Spinal cord (tissue), 10 donors: ENCODE measurements around the gene RHOT2. TPM values are rescaled to one million over a fixed set of nuclear protein-coding genes. Genes with fewer than 3 reads are reported as not detected.

ENCODE experiments used
- DNase-seq, 6 donors: peaks; one replicate each; pipeline versions ENCODE4 v3.0.0 to v3.0.0-alpha.2; 2013 to 2015; ENCODE audit warnings: low spot score in 6 of 6, low read depth in 4 of 6
- H3K27ac ChIP-seq: one replicate; pipeline ENCODE4 v1.5.1; 2013; ENCODE audit warnings: low read depth, low read length, control low read depth
- H3K27me3 ChIP-seq: one replicate; pipeline ENCODE4 v1.6.1; 2013; ENCODE audit warnings: low read length; ENCODE audit not compliant: control insufficient read depth, insufficient read depth
- H3K36me3 ChIP-seq: one replicate; pipeline ENCODE4 v1.6.1; 2013; ENCODE audit warnings: low read length; ENCODE audit not compliant: control insufficient read depth, insufficient read depth
- H3K4me1 ChIP-seq: one replicate; pipeline ENCODE4 v1.6.1; 2013; ENCODE audit warnings: low read length; ENCODE audit not compliant: control insufficient read depth, insufficient read depth
- H3K4me3 ChIP-seq: one replicate; pipeline ENCODE4 v1.5.1; 2013; ENCODE audit warnings: low read depth, low read length, control low read depth
- H3K9me3 ChIP-seq: one replicate; pipeline ENCODE4 v1.6.1; 2013; ENCODE audit warnings: low read length; ENCODE audit not compliant: control insufficient read depth, insufficient read depth
- WGBS: methylation state at CpG from one replicate; pipeline ENCODE4 v1.1.5; 2013; ENCODE audit warnings: missing lambda C conversion rate; ENCODE audit not compliant: insufficient coverage; 5-methylcytosine and 5-hydroxymethylcytosine counted together
- polyA plus RNA-seq, 2 donors: library from polyadenylated mRNA; unstranded; fragments of 120-200 nt; gene quantifications; one replicate each; pipeline ENCODE4 v1.2.1, GENCODE V29; 2013; ENCODE audit not compliant: insufficient read length in 2 of 2
- total RNA-seq, 2 donors: library from RNA; depleted of rRNA in 1 of 2; stranded (reverse); fragments of 120-200 nt in 1 of 2; fragments of >200 nt in 1 of 2; gene quantifications; one replicate each; pipeline versions ENCODE4 v1.2.3 to v1.2.4, GENCODE V29; 2013 to 2014
- donor health status: healthy.

Gene RHOT2
- total and polyA plus RNA-seq, 4 donors: 20.7 to 115 (median 71.3) TPM

- peak overlapping the region; percentile 9 for H3K4me3 ChIP-seq
- H3K27me3 ChIP-seq: peaks cover 32% of the 10 kb centered on the region
- 5% methylated on average over 49 of the region's 49 CpGs for WGBS
- H3K9me3 ChIP-seq: no peaks in the 10 kb centered on the region
- H3K4me1 ChIP-seq: peaks cover 89% of the 10 kb centered on the region
- H3K27ac ChIP-seq: no peak overlapping the region
- peaks cover 33% of the 10 kb centered on the region for H3K36me3 ChIP-seq
- peak in 1 of 6 donors; percentile 61 for DNase-seq
Observed at GRCh38 chr16:706189-707061, 38.5 kb downstream of the RHOT2 start.

GRCh38 chr16:707062-707538 is 39.2 kb downstream of the RHOT2 start:
- Histone ChIP-seq H3K9me3 (no peaks in the 10 kb centered on the region), H3K27ac (no peak overlapping the region), H3K4me3 (no peak overlapping the region), H3K27me3 (peaks cover 28% of the 10 kb centered on the region), H3K36me3 (peaks cover 26% of the 10 kb centered on the region), H3K4me1 (peaks cover 89% of the 10 kb centered on the region)
- 48% methylated on average over 12 of the region's 14 CpGs for WGBS
- DNase-seq: no peak

GRCh38 chr16:708019-708418 is 40.1 kb downstream of the RHOT2 start:
- Histone ChIP-seq H3K4me1 (peaks cover 81% of the 10 kb centered on the region), H3K9me3 (no peaks in the 10 kb centered on the region), H3K27me3 (peaks cover 24% of the 10 kb centered on the region), H3K4me3 (no peak overlapping the region), H3K36me3 (peaks cover 17% of the 10 kb centered on the region), H3K27ac (no peak overlapping the region)
- 76% methylated on average over 3 of the region's 3 CpGs for WGBS
- no peak for DNase-seq

GRCh38 chr16:708959-709358 is 41.0 kb downstream of the RHOT2 start:
- Histone ChIP-seq H3K9me3 (no peaks in the 10 kb centered on the region), H3K36me3 (peaks cover 8% of the 10 kb centered on the region), H3K4me3 (no peak overlapping the region), H3K27ac (peak overlapping the region; percentile 35), H3K4me1 (peaks cover 76% of the 10 kb centered on the region), H3K27me3 (peaks cover 24% of the 10 kb centered on the region)
- DNase-seq: no peak
- 72% methylated on average over 2 of the region's 4 CpGs for WGBS

- H3K9me3 ChIP-seq: no peaks in the 10 kb centered on the region
- H3K27ac ChIP-seq: peak overlapping the region; percentile 90
- H3K27me3 ChIP-seq: peaks cover 16% of the 10 kb centered on the region
- DNase-seq: peak; percentile 68 to 98 (median 91)
- H3K36me3 ChIP-seq: peaks cover 6% of the 10 kb centered on the region
- H3K4me1 ChIP-seq: peaks cover 76% of the 10 kb centered on the region
- no peak overlapping the region for H3K4me3 ChIP-seq
- 8% methylated on average over 29 of the region's 30 CpGs for WGBS
Observed at GRCh38 chr16:709566-710499, 41.9 kb downstream of the RHOT2 start.

GRCh38 chr16:710500-711075 is 42.7 kb downstream of the RHOT2 start:
- Histone ChIP-seq H3K27me3 (peaks cover 14% of the 10 kb centered on the region), H3K4me3 (no peak overlapping the region), H3K27ac (peak overlapping the region; percentile 90), H3K36me3 (peaks cover 6% of the 10 kb centered on the region), H3K9me3 (no peaks in the 10 kb centered on the region), H3K4me1 (peaks cover 74% of the 10 kb centered on the region)
- DNase-seq: no peak
- 52% methylated on average over 20 of the region's 21 CpGs for WGBS

- peaks cover 18% of the 10 kb centered on the region for H3K27me3 ChIP-seq
- no peak for DNase-seq
- no peaks in the 10 kb centered on the region for H3K9me3 ChIP-seq
- no peak overlapping the region for H3K4me3 ChIP-seq
- H3K4me1 ChIP-seq: peaks cover 76% of the 10 kb centered on the region
- peak overlapping the region; percentile 90 for H3K27ac ChIP-seq
- H3K36me3 ChIP-seq: peaks cover 6% of the 10 kb centered on the region
- WGBS: 61% methylated on average over 12 of the region's 12 CpGs
Observed at GRCh38 chr16:711084-711483, 43.2 kb downstream of the RHOT2 start.

GRCh38 chr16:711548-712320 is 43.8 kb downstream of the RHOT2 start:
- peaks cover 76% of the 10 kb centered on the region for H3K4me1 ChIP-seq
- H3K9me3 ChIP-seq: no peaks in the 10 kb centered on the region
- 8% methylated on average over 12 of the region's 25 CpGs for WGBS
- H3K36me3 ChIP-seq: peaks cover 8% of the 10 kb centered on the region
- no peak overlapping the region for H3K4me3 ChIP-seq
- peaks cover 18% of the 10 kb centered on the region for H3K27me3 ChIP-seq
- no peak overlapping the region for H3K27ac ChIP-seq
- DNase-seq: peak in 2 of 6 donors; percentile 82
